Stimulated activated CD8-positive, alpha-beta memory T cell treated with anti-CD3 and anti-CD28 coated beads, Interleukin-15, amount 100 ng/mL, for 4 hours (primary cell): ENCODE measurements around the gene GFER.

Experiments
- DNase-seq, 2 donors: peaks; one replicate each; pipeline ENCODE4 v3.0.0-alpha.2; 2020; ENCODE audit warnings: low read depth in 2 of 2

The GFER gene

GRCh38 chr16:1974157-1975070 is 9.6 kb upstream of the GFER start:
- DNase-seq, result no peak

- no peak for DNase-seq
Observed at GRCh38 chr16:1975432-1976215, 8.4 kb upstream of the GFER start.

GRCh38 chr16:1976216-1976520 is 7.8 kb upstream of the GFER start:
- no peak for DNase-seq

- no peak for DNase-seq
Observed at GRCh38 chr16:1976951-1977874, 6.8 kb upstream of the GFER start.

GRCh38 chr16:1977875-1978268 is 6.1 kb upstream of the GFER start:
- no peak for DNase-seq

- no peak for DNase-seq
Observed at GRCh38 chr16:1978476-1979120, 5.4 kb upstream of the GFER start.

GRCh38 chr16:1979271-1980029 is 4.5 kb upstream of the GFER start:
- DNase-seq, result no peak

GRCh38 chr16:1980030-1980769 is 3.8 kb upstream of the GFER start:
- no peak for DNase-seq

GRCh38 chr16:1980770-1981087 is 3.3 kb upstream of the GFER start:
- DNase-seq, result no peak

- DNase-seq, result no peak
Observed at GRCh38 chr16:1981398-1981836, 2.6 kb upstream of the GFER start, which contains the start of gene NOXO1. TSS of gene NOXO1 (minus strand) at chr16:1981469. CDS start at chr16:1981179, 290 bp downstream.

GRCh38 chr16:1982013-1982433 is 2.0 kb upstream of the GFER start:
- DNase-seq, result no peak

- DNase-seq, result no peak
Observed at GRCh38 chr16:1982991-1983543, 926 bp upstream of the GFER start.

- DNase-seq, result no peak
Observed at GRCh38 chr16:1984347-1985225, 593 bp downstream of the GFER start.

GRCh38 chr16:1985466-1986150 is 1.6 kb downstream of the GFER start:
- no peak for DNase-seq

- no peak for DNase-seq
Observed at GRCh38 chr16:1987198-1987597, 3.2 kb downstream of the GFER start.

GRCh38 chr16:1989209-1990100 is 5.5 kb downstream of the GFER start, which contains the start of gene SYNGR3:
TSS of gene SYNGR3 (plus strand) at chr16:1989970. CDS start at chr16:1990103, 133 bp downstream.
- DNase-seq, result no peak

- no peak for DNase-seq
Observed at GRCh38 chr16:1990101-1990350, 6.0 kb downstream of the GFER start.
